DOHH2 (cell line): Measurements from ENCODE around the gene NOSIP.

Source experiments
- CTCF ChIP-seq: fragments of 200-600 bp; sonication (generic); IDR thresholded peaks from one replicate; pipeline ENCODE4 v1.5.1; 2014; ENCODE audit warnings: antibody characterized with exemption, mild to moderate bottlenecking, low read depth, low read length; ENCODE audit not compliant: poor library complexity, severe bottlenecking
- EZH2phosphoT487 ChIP-seq: fragments of 200-600 bp; sonication (generic); IDR thresholded peaks from 2 replicates; pipeline ENCODE4 v1.6.1; 2017; ENCODE audit warnings: borderline replicate concordance, mild to moderate bottlenecking, antibody characterized with exemption, low read length, moderate library complexity, mixed read lengths

- no peak for TF ChIP-seq CTCF
- TF ChIP-seq EZH2phosphoT487, result no peak
These were observed 35.5 kb upstream of the NOSIP start for GRCh38 chr19:49615861-49616260.
